Liver (tissue), 9 donors: Measurements from ENCODE around the gene HNRNPL. TPM values are rescaled to one million over a fixed set of nuclear protein-coding genes. Genes with fewer than 3 reads are reported as not detected.
A peak's percentile ranks its signal among the peaks of the same experiment; 100 is the strongest.

Source experiments
- DNase-seq: peaks from one replicate; pipeline ENCODE4 v3.0.0-alpha.2; 2017; ENCODE audit warnings: low spot score
- H3K27ac ChIP-seq, 2 donors: one replicate each; pipeline ENCODE4 v1.7.0; 2013; ENCODE audit warnings: inconsistent platforms in 2 of 2, low read length in 2 of 2, control low read depth in 1 of 2, low read depth in 1 of 2, mild to moderate bottlenecking in 1 of 2
- H3K27me3 ChIP-seq, 4 donors: one replicate each; pipeline versions ENCODE4 v1.6.1 to v1.7.0; 2013; ENCODE audit warnings: low read length in 3 of 4, inconsistent platforms in 1 of 4, mild to moderate bottlenecking in 1 of 4, moderate library complexity in 1 of 4; ENCODE audit not compliant: control insufficient read depth in 4 of 4, insufficient read depth in 4 of 4
- H3K36me3 ChIP-seq, 4 donors: one replicate each; pipeline versions ENCODE4 v1.6.1 to v1.7.0; 2013; ENCODE audit warnings: low read length in 3 of 4, mild to moderate bottlenecking in 3 of 4, low read depth in 1 of 4, moderate library complexity in 1 of 4; ENCODE audit not compliant: control insufficient read depth in 4 of 4, insufficient read depth in 3 of 4
- H3K4me1 ChIP-seq, 4 donors: one replicate each; pipeline versions ENCODE4 v1.6.1 to v1.7.0; 2013; ENCODE audit warnings: low read length in 3 of 4, mild to moderate bottlenecking in 3 of 4, moderate library complexity in 1 of 4; ENCODE audit not compliant: control insufficient read depth in 4 of 4, insufficient read depth in 4 of 4
- H3K4me3 ChIP-seq, 3 donors: one replicate each; pipeline versions ENCODE4 v1.6.1 to v1.7.0; 2013; ENCODE audit warnings: low read length in 3 of 3, control low read depth in 1 of 3, low read depth in 1 of 3, mild to moderate bottlenecking in 1 of 3
- H3K9ac ChIP-seq, 2 donors: one replicate each; pipeline ENCODE4 v1.7.0; 2013; ENCODE audit warnings: low read length in 2 of 2, mild to moderate bottlenecking in 2 of 2, moderate library complexity in 2 of 2, control low read depth in 1 of 2, low read depth in 1 of 2
- H3K9me3 ChIP-seq, 4 donors: one replicate each; pipeline versions ENCODE4 v1.6.1 to v1.7.0; 2013; ENCODE audit warnings: low read length in 3 of 4; ENCODE audit not compliant: control insufficient read depth in 4 of 4
- EGR1 ChIP-seq, 2 donors: IDR thresholded peaks; 2 replicates each; pipeline ENCODE4 v1.6.1; 2016 to 2018; ENCODE audit warnings: antibody characterized with exemption in 2 of 2, low read depth in 2 of 2
- FOXA1 ChIP-seq: IDR thresholded peaks from 2 replicates; pipeline ENCODE4 v1.6.1; 2016; ENCODE audit warnings: antibody characterized with exemption
- FOXA2 ChIP-seq: IDR thresholded peaks from 2 replicates; pipeline ENCODE4 v1.6.1; 2016; ENCODE audit warnings: antibody characterized with exemption
- GABPA ChIP-seq, 2 donors: IDR thresholded peaks in 1 of 2; conservative IDR thresholded peaks in 1 of 2; 2 replicates each; pipeline ENCODE4 v1.6.1; 2016; ENCODE audit warnings: antibody characterized with exemption in 2 of 2, mild to moderate bottlenecking in 1 of 2, moderate library complexity in 1 of 2
- HNF4A ChIP-seq, 2 donors: conservative IDR thresholded peaks; 2 replicates each; pipeline ENCODE4 v1.6.1; 2016; ENCODE audit warnings: antibody characterized with exemption in 2 of 2, mild to moderate bottlenecking in 2 of 2
- NR2F2 ChIP-seq: IDR thresholded peaks from 2 replicates; pipeline ENCODE4 v1.6.1; 2016; ENCODE audit warnings: antibody characterized with exemption
- RAD21 ChIP-seq, 2 donors: IDR thresholded peaks; 2 replicates each; pipeline ENCODE4 v1.6.1; 2016; ENCODE audit warnings: antibody characterized with exemption in 2 of 2, mild to moderate bottlenecking in 2 of 2
- TAF1 ChIP-seq: conservative IDR thresholded peaks from 2 replicates; pipeline ENCODE4 v1.6.1; 2016; ENCODE audit warnings: antibody characterized with exemption, mild to moderate bottlenecking
- WGBS: extraction: QIAGEN DNeasy Blood & Tissue Kit; methylation state at CpG from one replicate; pipeline ENCODE4 v1.1.7; 2013; 5-methylcytosine and 5-hydroxymethylcytosine counted together
- polyA plus RNA-seq, 2 donors: library from polyadenylated mRNA; stranded (reverse) in 1 of 2; unstranded in 1 of 2; fragments of 200-250 nt in 1 of 2; fragments of >200 nt in 1 of 2; fragmentation: Nextera tagmentation in 1 of 2; extraction: Ambion mirVana in 1 of 2; gene quantifications; one replicate each; pipeline versions ENCODE4 v1.2.1 to v1.2.3, GENCODE V29; 2013 to 2015
- total RNA-seq, 2 donors: library from RNA; depleted of rRNA; stranded (reverse); fragments of >200 nt; gene quantifications; one replicate each; pipeline ENCODE4 v1.2.3, GENCODE V29; 2014
- TF ChIP-seq, protein P1 (sequence below): IDR thresholded peaks from 2 replicates; pipeline ENCODE4 v1.6.1; 2016; ENCODE audit warnings: antibody characterized with exemption, mild to moderate bottlenecking
- TF ChIP-seq, protein P2 (sequence below): IDR thresholded peaks from 2 replicates; pipeline ENCODE4 v1.6.1; 2016; ENCODE audit warnings: antibody characterized with exemption
- TF ChIP-seq, protein P3 (sequence below): IDR thresholded peaks from 2 replicates; pipeline ENCODE4 v1.6.1; 2016; ENCODE audit warnings: antibody characterized with exemption
- TF ChIP-seq, protein P4 (sequence below): IDR thresholded peaks from 2 replicates; pipeline ENCODE4 v1.6.1; 2016; ENCODE audit warnings: antibody characterized with exemption
- donor health status: healthy.
- donor health status: healthy.
- donor health status: healthy.
- donor health status: healthy.
- donor health status: healthy.

The HNRNPL gene
- total and polyA plus RNA-seq, 4 donors = 50.4 to 166 (median 95.6) TPM

DNA sequence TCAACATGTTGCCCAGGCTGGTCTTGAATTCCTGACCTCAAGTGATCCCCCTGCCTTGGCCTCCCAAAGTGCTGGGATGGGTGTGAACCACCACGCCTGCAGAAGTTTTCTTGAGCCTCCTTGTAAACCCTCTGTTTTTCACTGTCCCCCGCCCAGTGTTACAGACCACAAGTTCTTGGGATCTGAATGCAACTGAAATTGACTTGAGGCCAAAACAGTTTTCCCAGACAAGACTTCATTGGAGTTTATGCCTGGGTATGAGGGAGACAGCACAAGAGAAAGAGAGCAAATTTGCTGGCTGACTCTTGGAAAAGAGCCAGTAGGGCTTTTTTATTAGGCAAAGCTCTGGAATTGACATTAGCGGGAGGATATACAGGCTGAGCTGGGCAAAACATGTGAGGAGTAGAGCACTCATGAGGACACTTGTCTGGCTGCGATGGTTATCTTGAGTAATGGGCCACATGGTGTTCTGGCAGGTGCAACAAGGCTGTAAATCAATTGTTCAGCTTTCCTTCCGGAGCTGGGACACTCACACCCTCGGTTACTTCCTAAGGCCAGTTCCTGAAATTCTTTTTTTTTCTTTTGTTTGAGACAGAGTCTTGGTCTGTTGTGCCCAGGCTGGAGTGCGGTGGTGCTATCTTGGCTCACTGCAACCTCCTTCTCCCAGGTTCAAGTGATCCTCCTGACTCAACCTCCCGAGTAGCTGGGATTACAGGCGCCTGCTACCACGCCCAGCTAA lies 12.7 kb upstream of the HNRNPL start:
- no peak overlapping the region for H3K27ac ChIP-seq
- no peaks in the 10 kb centered on the region for H3K27me3 ChIP-seq
- no peak overlapping the region for H3K4me3 ChIP-seq
- TF ChIP-seq EGR1 (IDR thresholded peaks at IDR 0.05; ENCODE audit: low read depth in 2 of 2) (no peak), RAD21 (IDR thresholded peaks at IDR 0.05) (peak in 1 of 2 donors; percentile 25)
- H3K9me3 ChIP-seq = no peaks in the 10 kb centered on the region
- no peak for DNase-seq
- 66% methylated on average over 10 of the region's 10 CpGs for WGBS
- peaks cover 0 to 6% (median 2%) of the 10 kb centered on the region in 4 donors for H3K4me1 ChIP-seq
- H3K36me3 ChIP-seq = no peaks in the 10 kb centered on the region
- H3K9ac ChIP-seq = no peak overlapping the region

DNA sequence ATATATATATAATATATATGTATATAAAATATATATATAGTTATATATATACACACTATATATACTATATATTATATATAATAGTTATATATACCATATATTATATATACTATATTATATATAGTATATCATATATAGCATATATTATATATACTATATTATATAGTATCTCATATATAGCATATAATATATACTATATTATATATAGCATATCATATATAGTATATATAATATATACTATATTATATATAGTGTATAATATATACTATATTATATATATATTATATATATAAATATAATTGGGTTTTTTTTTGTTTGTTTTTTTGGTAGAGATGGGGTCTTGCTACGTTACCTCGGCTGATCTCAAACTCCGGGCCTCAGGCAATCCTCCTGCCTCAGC lies 11.6 kb upstream of the HNRNPL start:
- Histone ChIP-seq H3K27me3 (no peaks in the 10 kb centered on the region), H3K4me3 (no peak overlapping the region), H3K9ac (no peak overlapping the region), H3K9me3 (no peaks in the 10 kb centered on the region), H3K27ac (no peak overlapping the region), H3K36me3 (no peaks in the 10 kb centered on the region), H3K4me1 (peaks cover 0 to 6% (median 2%) of the 10 kb centered on the region in 4 donors)
- DNase-seq = no peak
- TF ChIP-seq, protein P1, sequence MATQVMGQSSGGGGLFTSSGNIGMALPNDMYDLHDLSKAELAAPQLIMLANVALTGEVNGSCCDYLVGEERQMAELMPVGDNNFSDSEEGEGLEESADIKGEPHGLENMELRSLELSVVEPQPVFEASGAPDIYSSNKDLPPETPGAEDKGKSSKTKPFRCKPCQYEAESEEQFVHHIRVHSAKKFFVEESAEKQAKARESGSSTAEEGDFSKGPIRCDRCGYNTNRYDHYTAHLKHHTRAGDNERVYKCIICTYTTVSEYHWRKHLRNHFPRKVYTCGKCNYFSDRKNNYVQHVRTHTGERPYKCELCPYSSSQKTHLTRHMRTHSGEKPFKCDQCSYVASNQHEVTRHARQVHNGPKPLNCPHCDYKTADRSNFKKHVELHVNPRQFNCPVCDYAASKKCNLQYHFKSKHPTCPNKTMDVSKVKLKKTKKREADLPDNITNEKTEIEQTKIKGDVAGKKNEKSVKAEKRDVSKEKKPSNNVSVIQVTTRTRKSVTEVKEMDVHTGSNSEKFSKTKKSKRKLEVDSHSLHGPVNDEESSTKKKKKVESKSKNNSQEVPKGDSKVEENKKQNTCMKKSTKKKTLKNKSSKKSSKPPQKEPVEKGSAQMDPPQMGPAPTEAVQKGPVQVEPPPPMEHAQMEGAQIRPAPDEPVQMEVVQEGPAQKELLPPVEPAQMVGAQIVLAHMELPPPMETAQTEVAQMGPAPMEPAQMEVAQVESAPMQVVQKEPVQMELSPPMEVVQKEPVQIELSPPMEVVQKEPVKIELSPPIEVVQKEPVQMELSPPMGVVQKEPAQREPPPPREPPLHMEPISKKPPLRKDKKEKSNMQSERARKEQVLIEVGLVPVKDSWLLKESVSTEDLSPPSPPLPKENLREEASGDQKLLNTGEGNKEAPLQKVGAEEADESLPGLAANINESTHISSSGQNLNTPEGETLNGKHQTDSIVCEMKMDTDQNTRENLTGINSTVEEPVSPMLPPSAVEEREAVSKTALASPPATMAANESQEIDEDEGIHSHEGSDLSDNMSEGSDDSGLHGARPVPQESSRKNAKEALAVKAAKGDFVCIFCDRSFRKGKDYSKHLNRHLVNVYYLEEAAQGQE = no peak
- TF ChIP-seq RAD21 (IDR thresholded peaks at IDR 0.05) = no peak
- TF ChIP-seq TAF1 = no peak
- no peak for TF ChIP-seq GABPA (IDR thresholded peaks at IDR 0.05 in 1 of 2, conservative IDR thresholded peaks at IDR 0.05 in 1 of 2)
- TF ChIP-seq, protein P2, sequence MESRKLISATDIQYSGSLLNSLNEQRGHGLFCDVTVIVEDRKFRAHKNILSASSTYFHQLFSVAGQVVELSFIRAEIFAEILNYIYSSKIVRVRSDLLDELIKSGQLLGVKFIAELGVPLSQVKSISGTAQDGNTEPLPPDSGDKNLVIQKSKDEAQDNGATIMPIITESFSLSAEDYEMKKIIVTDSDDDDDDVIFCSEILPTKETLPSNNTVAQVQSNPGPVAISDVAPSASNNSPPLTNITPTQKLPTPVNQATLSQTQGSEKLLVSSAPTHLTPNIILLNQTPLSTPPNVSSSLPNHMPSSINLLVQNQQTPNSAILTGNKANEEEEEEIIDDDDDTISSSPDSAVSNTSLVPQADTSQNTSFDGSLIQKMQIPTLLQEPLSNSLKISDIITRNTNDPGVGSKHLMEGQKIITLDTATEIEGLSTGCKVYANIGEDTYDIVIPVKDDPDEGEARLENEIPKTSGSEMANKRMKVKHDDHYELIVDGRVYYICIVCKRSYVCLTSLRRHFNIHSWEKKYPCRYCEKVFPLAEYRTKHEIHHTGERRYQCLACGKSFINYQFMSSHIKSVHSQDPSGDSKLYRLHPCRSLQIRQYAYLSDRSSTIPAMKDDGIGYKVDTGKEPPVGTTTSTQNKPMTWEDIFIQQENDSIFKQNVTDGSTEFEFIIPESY = no peak
- TF ChIP-seq HNF4A (conservative IDR thresholded peaks at IDR 0.05) = no peak
- TF ChIP-seq, protein P3, sequence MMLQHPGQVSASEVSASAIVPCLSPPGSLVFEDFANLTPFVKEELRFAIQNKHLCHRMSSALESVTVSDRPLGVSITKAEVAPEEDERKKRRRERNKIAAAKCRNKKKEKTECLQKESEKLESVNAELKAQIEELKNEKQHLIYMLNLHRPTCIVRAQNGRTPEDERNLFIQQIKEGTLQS = no peak
- no peak for TF ChIP-seq FOXA2
- TF ChIP-seq FOXA1 = no peak
- TF ChIP-seq, protein P4, sequence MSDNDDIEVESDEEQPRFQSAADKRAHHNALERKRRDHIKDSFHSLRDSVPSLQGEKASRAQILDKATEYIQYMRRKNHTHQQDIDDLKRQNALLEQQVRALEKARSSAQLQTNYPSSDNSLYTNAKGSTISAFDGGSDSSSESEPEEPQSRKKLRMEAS = no peak
- TF ChIP-seq NR2F2 = no peak
- WGBS = 99% methylated on average over 3 of the region's 3 CpGs
